Renal cortical epithelial cell (primary cell): ENCODE data around the gene MSI2. TPM values are rescaled to one million over a fixed set of nuclear protein-coding genes. Genes with fewer than 3 reads are reported as not detected.

Experiments used
- DNase-seq: peaks from one replicate; pipeline ENCODE4 v3.0.0-alpha.2; 2011; ENCODE audit warnings: low read depth
- total RNA-seq: library from RNA; depleted of rRNA; stranded (reverse); fragments of >200 nt; gene quantifications from 2 replicates; pipeline ENCODE4 v1.2.3, GENCODE V29; 2014

Gene MSI2
- total RNA-seq, 1 donor from 2014 or later: 90.2 TPM

DNA sequence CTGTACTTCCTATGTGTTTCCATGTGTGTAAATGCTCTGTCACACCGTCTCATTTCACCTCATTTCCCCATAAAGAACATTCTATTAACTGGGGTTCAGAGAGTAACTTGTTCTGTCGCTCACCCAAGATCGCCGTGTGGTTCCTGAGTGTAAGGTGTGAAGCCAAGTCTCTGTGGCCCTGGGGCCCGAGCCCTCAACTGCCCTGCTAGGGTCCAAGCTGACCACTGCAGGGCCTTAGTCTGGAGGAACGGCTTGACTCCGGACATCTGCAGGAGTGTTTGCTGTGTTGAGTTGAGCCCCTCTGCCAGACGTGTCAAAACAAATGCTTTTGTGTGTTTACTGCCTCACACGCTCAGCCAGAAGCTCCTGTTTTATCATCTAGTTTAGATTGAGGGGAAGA lies 244.7 kb downstream of the MSI2 start:
- no peak for DNase-seq

DNA sequence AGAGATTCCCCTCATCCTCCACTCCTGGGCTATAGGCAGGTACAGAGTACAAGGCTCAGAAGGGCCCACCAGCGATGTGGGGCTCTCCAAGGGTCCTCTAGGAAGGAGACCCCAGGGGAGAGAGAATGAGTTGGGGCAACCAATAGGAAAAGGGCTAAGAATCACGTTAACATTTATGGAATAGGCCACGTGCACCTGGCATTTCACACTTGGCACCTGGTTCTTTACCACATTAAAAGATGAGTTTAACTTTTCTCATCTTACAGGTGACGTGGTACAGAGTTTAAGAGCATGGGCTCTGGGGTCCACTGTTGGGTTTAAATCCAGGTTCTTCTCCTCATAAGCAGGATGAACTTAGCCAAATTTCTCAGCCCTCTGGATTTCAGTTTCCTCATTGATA lies 245.7 kb downstream of the MSI2 start:
- DNase-seq: no peak

DNA sequence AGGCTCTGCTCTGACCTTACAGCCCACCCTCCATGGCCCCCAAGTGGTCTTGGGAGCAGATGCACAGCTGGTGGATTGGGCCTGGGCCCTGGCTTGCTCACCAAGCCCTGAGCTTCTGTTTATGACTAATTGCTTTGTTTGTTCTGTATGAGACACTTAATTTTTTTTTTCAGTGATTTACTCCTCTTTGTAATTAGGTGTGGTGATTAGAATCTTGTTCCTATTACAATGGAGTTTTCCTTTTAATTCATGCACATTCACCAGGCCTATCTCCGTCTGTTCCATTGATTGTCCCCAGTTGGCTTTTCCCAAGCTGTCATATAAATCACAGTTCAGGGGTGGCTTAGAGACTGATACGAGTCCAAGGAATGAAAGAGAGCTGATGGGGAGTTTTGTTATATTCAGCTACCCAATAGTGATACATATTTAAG lies 246.5 kb downstream of the MSI2 start:
- DNase-seq: no peak

DNA sequence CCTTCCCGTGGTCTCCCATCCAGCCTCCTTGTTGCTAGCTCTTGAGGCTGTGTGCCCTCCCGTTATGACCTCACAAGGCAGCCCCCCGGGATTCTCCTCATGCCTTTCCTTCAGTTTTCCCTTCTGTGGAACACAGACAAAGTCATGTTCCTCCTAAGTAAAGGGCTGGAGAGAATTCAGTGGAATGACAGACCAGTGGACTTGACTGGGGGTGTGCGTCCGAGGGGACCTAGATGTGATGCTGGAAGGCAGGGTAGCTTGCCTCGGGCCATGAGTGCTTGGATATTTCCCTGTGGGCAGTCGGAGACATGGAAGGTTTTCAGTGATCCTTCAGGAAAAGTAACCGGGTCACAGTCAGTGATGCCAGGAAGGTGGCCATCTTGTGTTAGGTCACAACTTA lies 247.9 kb downstream of the MSI2 start:
- DNase-seq: no peak

DNA sequence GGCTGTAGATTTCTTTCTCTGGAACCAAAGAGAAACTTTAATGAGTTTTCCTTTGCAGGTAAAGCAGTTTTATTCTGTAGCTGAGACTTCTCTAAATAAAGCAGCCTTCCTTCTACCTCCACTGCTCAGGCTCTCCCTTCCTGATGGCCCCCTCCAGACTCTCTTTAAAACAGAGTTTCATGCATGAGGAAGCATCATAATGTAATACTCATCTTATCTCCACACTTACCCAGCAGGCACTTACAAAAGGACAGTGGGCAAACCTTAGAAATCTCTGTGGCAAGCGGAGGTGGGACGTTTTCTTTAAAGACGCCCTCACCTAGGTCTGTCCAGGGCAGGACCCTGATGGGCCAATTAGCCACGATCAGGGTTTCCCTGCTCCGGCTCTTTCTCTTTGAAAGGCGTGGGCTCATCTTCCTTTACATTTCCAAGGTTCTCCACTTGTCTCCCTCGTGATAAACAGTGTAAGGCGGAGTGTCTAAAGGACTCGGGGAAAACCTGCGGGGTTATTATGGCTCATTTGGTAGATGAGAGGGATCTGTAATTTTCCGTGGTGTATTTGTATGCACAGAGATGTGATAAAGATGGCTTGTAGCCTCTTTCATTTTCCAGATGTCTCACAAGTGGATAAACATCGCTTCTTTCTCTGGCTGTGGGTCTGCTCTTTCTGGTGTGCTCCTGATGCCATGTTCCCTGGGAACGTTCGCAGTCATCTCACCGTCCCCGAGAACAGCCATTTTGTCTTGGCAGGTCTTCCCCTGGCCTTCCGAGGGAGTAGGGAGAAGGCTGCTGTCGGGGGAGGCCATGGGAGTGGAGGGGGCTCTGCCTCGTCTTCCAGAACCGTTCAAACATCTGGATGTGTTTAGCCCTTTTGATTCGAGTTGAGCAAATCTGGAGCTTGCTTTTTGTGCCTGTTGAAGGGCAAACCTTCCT lies 249.8 kb downstream of the MSI2 start:
- no peak for DNase-seq

DNA sequence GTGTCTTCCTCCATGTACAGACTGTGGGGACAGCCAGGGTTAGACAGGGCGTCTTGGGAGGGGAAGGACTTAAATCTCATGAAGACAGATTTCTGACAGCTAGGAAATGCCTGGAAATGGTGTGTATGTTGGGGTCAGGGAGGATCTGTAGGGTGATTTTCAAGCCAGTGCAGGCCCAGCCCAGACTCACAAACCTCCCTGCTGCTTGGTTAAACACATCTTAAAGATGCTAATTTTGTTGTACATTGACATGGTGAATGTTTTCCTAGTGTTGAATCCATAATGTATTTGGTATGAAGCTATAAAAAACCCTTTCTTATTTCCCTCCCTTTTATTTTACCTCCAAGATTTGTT lies 250.4 kb downstream of the MSI2 start:
- no peak for DNase-seq

DNA sequence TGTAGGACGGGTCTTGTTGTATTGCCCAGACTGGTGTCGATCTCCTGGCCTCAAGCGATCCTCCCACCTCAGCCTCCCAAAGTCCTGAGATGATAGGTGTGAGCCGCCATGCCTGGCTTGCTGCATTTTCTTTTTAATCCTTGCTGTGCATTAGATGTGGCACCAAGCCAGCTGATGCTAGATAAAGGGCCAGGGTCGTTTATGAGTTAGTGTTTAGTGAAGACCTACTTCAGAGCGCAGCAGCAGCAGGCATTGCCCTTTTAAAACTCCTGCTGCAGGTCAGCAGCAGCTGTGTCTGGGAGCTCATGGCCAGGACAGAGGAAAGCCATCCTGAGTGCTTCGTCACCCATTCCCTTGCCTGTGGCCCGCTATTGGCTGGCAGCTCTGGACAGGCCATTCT lies 251.5 kb downstream of the MSI2 start:
- no peak for DNase-seq

DNA sequence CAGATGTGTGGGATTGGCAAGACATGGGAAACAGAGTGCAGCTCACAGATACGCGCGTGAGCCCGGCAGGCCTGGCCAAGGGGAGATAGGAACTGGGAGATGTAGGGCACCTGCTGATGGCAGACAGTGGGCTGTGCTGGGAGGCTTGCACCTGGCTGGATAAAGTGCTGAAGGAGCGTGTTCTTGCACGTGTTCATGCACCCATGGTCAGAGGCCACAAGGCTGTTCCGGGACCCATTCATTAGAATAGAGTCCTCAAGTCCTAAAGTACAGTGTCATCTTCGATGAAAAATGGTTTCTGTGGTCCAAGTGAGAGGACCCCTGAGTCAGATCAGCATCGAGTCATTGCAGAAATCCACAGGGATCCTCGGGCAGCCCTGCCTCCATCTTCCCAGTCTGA lies 252.3 kb downstream of the MSI2 start:
- DNase-seq: no peak

DNA sequence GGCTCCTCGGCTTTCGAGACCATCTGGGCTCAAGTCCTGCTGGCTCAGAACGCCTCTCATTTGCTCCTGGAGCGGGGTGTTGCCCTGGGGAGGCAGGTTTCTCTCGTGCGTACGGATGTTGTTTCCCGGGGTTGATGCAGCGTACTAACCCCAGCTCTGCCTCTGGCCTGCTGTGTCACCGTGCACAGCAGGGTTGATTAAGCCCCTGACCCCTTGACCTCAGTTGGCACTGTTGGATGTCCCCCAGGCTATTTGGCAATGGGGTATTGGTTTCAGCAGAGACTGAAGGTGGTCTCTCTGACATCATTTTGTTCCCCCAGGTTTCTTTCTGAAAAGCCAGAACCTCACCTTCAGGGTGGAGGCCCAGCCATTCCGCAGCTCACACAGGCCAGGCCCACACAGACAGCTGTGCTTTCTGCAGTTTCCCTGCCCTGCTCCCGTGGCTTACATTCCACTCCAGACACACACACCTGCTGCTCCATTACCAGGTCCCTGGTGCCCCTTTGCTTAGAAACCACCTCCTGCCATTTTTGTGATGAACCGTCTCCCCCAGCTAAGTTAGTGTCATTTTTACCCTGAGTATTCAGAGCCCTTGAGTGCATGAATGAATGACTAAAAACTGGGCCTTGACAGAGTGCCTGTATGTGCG lies 255.3 kb downstream of the MSI2 start:
- no peak for DNase-seq

DNA sequence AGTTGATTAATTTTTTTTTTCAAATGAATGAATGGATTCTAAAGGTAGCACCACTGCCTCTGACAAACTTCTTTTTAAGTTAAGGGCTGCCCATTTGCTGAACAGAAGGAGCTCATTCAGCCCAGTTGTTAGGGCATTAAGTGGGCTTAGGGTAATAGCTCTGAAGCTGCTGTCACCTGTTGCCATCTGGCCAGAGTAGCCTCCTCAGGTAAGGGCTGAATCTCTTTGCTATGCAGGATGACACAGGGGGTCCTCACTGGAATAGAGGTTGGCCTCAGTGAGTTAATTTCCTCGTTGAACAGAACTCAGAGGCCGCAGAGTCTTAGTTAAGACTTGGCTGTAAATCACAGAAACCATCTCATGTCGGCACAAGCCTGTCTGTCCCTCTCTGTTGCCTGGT lies 255.9 kb downstream of the MSI2 start:
- no peak for DNase-seq

DNA sequence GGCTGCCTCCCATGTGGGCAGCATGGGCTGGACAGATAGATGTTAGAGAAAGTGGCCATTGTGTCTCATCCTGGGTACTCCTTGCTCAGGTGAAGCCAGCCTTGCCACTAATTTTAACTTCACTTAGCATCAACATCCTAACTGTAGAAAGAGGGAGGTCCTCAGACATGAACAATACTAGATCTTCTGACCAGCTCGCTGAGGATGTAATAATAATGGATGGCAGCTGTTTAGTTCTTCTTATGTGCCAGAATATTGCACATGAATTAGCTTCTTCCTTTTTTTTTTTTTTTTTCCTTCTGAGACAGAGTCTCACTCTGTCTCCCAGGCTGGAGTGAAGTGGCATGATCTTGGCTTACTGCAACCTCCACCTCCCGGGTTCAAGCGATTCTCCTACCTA lies 256.4 kb downstream of the MSI2 start:
- DNase-seq: no peak

DNA sequence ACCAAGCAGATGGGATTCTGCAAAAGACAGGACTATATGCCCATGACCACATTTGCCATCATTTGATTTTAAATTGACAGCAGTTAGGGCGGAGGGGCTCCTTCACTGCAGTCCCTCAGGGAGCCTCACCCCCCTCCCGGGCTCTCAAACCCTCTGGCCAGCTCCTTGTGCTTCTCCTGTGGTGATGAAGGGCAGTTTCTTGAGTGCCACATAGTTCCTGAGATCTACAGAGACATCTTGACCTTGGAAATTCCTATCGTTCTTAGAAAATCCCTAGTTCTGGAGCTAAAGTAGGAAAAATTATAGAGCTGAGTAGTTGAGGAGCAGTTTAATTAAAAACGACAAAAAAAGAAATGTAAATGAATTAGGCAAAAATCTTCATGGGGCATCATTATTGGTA lies 257.2 kb downstream of the MSI2 start:
- DNase-seq: no peak

DNA sequence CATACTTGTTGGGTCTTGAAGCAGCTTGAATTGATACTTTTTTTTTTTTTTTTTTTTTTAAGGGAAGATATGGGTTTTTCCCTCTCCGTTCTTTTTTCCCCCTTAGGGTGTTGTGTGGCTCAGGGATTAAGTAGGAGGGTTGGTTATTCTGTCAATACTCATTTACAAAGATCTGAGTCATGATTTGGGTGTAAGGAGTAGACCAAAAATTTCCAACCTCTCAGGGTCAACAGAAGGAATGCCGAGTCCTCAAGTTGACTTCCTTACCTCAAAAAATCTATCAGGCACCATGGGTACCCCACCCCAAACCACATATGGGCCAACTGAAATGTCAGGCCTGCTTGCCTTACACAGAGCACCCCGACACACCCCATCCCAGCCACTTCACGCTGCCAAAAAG lies 258.3 kb downstream of the MSI2 start:
- DNase-seq: peak; percentile 54

DNA sequence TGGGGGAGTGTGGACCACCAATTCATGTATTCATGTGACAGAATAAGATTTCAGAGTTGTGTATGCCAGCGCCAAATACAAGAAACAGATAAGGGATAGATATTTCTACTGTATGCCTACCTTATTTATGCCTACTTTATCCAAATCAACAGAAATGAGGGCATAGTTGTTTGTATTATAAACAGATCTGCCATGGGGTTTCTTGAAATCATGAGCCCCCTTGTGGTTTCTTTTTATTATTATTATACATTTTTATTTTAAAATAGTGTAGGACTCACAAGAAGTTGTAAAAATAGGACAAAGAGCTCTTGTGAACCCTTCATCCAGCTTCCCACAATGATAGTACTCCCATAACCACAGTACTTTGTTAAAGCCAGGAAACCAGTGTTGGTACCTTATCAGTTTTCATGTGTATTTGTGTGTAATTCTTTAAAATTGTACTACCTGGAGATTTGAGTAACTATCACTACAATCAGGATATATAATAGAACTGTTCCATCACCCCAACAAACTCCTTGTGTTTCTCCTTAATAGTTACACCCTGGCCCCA lies 259.4 kb downstream of the MSI2 start:
- no peak for DNase-seq

DNA sequence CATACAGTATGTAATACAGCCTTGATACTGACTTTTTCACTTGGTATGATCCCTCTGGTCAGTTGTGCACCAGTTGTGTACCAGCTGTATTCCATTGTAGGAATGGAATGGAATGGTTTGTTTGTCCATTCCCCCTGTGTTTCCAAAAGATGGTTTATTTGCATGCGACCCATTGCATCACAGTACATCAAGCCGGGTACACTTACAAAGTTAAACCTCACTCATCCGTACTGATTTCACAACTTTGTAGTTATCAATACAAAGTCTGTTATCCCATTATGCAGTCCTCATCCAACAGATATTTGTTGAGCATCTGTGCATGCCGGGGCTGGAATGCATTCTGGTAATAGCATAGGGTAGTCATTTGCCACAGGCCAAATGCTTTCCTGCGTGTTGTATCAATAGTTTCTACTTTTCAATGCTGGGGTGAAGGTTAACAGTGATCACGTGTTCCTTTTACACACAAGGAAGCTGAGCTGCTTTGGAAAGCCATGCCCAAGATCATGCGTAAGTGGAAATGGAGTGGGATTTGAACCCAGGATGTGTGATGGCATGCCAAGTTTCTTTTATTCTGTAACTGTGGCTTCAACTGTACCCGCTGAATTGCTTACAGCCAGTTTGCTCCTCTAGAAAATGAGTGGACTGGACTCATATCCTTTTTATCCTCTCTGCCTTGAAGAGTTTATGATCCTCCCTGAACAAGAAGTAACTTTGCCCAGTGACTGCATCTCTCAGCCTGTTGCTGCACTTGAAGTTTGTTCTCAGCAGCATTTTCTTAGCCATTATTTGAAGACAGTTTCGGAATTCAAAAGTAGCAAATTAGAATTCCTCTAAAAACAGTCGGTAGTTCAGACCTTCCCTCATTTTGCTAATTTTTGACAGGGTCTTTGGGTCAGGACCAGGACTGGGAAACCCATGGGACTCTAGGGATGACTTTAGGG lies 260.2 kb downstream of the MSI2 start:
- DNase-seq: no peak

DNA sequence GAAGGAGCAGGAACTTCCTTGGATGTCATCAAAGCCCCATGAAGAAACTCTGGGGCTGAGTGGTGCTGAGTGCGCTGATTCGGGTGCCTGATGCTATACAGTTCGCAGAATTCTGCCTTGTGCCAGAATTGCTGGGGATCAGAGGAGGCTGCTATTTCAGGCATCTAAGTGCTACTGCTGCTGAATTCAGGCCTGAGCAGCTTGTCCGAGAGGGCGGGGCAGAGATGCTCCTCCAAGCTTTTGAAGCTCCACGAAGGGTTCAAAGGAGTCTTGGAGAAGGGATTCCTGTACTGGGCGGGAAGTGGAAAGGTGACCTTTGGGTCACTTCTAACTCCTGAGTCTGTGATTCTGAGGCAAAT lies 260.9 kb downstream of the MSI2 start:
- no peak for DNase-seq

DNA sequence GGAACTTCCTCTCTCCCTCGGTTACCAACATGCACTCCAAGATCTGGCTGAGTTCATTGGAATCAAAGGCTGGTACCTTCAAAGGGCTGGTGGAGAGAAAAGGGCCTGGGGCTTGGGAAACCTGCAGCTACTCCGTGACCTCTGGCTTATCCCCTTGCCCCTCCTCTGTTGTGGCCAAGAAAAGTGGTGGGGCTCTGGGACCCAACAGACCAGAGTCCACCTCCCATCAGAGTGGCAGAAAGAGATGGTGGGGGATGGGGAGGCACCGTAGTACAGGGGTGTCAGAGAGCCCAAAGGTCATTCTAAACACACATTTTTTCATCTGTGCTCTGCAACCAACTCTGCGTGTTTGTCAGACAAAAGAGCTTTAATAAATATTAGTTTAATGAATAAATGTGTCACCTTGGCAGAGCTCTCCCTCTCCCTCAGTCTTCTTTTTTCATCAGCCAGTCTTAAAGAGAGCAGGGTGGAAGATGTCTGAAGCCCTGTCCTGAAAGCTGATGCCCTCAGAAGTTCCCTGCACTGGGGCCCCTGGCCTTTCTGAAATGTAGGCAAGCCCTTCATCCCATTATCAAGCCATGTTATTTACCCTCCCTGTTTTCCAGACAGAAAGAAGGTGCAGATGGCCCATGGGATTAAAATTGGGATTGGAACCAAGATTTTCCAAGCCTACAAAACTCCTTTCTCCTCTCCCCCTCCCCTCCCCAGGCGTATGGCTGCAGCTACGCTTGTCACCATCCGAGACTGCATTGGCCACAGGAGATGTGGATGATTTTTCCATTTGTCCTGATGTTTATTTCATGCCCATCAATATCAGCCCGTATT lies 261.5 kb downstream of the MSI2 start:
- DNase-seq: no peak

DNA sequence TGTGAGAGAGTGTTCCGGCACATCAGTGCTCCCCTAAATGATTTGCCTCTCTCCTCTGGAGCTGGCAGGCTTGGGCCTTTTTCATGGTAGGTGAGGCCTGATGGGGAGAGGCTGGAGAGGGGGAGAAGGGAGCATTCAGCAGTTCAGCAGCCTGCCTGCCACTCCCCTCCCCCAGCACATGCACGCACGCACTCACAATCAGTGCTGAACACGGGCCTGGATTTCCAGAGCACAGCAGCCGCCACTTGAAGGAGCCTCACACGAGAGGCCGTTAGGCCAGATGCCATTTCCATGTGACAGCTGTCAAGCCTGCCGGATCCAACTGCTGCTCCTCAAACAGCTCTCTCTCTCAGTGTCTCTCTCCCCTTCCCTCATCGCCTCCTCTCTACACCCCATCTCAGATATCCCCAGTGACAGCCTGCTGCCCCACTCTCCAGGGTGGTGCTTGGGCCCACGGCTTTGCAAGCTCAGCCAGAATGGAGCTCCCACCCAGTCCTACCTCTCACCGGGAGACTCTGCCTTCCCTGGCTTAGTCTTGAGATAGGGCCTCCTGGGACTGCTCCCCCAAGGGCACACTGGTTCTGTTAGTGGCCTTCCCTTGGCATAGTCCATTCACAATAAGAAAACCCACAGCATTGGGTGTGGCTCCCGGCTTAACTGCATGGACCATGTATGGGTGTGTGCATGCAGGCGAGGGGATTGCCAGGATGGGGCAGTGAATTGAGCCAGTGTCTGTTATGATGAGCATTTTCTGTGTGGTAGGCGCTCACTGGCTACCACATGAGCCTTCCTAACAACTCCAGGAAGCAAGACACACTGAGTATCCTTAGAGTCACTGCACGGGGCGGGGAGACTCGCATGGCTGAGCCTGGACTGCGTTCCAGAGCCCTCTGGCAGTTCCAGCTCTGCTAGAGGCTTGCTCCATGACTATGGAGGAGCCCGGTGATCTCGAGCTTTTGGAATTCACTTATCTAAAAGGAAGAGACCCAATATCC lies 262.6 kb downstream of the MSI2 start:
- DNase-seq: peak; percentile 91

DNA sequence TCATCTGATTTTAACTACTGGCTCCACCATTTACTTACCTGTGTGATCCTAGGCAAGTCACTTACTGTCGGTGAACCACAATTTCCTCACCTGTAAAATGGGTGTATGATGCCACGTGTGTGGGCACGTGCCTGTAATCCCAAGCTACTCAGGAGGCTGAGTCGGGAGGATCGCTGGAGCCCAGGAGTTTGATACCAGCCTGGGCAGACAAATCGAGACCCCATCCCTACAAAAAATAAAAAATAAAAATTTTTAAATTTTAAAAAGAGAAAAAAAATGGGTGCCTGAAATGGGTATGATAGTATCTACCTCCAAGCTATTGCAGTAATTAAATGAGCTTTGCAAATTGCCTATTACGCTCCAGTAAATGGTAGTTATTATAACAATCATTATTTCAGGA lies 263.5 kb downstream of the MSI2 start:
- no peak for DNase-seq

DNA sequence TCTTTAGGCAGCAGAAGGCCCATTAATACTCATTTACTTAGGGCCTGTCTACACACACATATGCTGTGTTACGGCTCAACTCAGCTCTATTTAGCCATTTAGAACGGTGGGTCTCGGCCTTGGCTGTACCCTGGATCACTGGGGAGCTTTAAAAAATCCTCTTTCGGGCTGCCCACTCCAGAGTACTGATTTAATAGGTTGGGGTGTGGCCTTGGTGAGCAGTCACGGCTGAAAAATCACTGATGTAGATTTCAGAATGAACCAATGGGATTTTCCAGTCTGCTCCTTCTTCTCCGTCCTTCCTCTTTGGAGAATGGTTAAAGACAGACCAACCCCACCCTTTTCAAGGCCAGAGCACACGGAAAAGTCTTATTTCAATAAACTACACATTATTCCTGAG lies 265.3 kb downstream of the MSI2 start:
- peak; percentile 79 for DNase-seq
